Muscle layer of duodenum (tissue), 2 donors: ENCODE results near the gene CAND1.
"Not testable (repeated sequence)": the region's sequence is repeated elsewhere in the genome, so short reads cannot be mapped to it uniquely, and the experiment has no call there.

Experiments used
- H3K27ac ChIP-seq: one replicate; pipeline ENCODE4 v1.7.0; 2013; ENCODE audit warnings: mild to moderate bottlenecking, low read length
- H3K27me3 ChIP-seq: one replicate; pipeline ENCODE4 v1.7.0; 2013; ENCODE audit warnings: low read depth, mild to moderate bottlenecking, control low read depth, low read length
- H3K36me3 ChIP-seq, 2 donors: one replicate each; pipeline ENCODE4 v1.7.0; 2013; ENCODE audit warnings: low read length in 2 of 2, control low read depth in 1 of 2, mild to moderate bottlenecking in 1 of 2; ENCODE audit not compliant: insufficient read depth in 2 of 2, control insufficient read depth in 1 of 2
- H3K4me1 ChIP-seq, 2 donors: one replicate each; pipeline ENCODE4 v1.7.0; 2013; ENCODE audit warnings: low read length in 2 of 2, mild to moderate bottlenecking in 2 of 2, control low read depth in 1 of 2, moderate library complexity in 1 of 2; ENCODE audit not compliant: insufficient read depth in 2 of 2, control insufficient read depth in 1 of 2
- H3K4me3 ChIP-seq, 2 donors: one replicate each; pipeline ENCODE4 v1.7.0; 2013; ENCODE audit warnings: low read length in 2 of 2, low read depth in 1 of 2, mild to moderate bottlenecking in 1 of 2
- H3K9me3 ChIP-seq, 2 donors: one replicate each; pipeline ENCODE4 v1.7.0; 2013; ENCODE audit warnings: low read length in 2 of 2, control low read depth in 1 of 2, mild to moderate bottlenecking in 1 of 2; ENCODE audit not compliant: control insufficient read depth in 1 of 2
- donor health status: healthy.

Gene CAND1

DNA sequence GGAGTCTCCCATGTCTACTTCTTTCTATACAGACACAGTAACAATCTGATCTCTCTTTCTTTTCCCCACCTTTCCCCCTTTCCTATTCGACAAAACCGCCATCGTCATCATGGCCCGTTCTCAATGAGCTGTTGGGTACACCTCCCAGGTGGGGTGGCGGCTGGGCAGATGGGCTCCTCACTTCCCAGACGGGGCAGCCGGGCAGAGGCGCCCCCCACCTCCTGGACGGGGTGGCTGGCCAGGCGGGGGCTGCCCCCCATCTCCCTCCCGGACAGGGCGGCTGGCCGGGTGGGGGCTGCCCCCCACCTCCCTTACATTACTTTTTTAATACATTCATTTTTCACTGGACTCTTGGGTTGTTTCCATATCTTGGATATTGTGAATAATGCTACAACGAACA, 71.9 kb downstream of the CAND1 start:
- not testable (repeated sequence) for H3K36me3 ChIP-seq, H3K27ac ChIP-seq, H3K4me1 ChIP-seq, H3K4me3 ChIP-seq, H3K27me3 ChIP-seq
- peaks cover 8 to 14% of the 10 kb centered on the region in 2 donors for H3K9me3 ChIP-seq

DNA sequence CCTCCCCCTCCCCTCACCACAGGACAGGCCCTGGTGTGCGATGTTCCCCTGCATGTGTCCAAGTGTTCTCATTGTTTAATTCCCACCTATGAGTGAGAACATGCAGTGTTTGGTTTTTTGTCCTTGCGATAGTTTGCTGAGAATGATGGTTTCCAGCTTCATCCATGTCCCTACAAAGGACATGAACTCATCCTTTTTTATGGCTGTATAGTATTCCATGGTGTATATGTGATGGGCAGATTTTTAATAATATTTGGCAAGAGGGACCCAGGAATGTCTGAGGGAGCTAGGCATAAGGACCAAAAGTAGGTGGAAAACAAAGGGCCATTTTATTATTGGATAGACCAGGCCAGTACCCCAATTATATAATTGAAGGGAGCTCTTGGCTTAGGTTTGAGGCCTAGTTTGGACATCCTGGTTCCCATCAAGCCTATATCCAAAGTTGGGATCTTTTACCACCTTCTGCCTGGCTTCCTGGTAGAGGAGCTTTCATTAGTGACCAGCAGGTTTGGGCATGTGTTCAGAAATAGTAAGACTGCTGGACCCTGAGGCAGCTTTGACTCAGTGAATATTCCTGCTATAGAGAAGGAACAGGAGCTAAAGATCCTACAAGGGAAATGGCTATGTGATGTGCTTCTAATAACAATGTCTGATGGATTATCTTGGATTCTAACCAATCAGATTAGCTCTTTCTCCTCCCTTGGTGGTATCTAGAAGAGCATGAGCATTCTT, 76.0 kb downstream of the CAND1 start:
- no peak overlapping the region for H3K4me3 ChIP-seq
- H3K9me3 ChIP-seq, result no peaks in the 10 kb centered on the region
- no peaks in the 10 kb centered on the region for H3K27me3 ChIP-seq
- no peak overlapping the region for H3K27ac ChIP-seq
- no peaks in the 10 kb centered on the region for H3K4me1 ChIP-seq
- no peaks in the 10 kb centered on the region for H3K36me3 ChIP-seq

DNA sequence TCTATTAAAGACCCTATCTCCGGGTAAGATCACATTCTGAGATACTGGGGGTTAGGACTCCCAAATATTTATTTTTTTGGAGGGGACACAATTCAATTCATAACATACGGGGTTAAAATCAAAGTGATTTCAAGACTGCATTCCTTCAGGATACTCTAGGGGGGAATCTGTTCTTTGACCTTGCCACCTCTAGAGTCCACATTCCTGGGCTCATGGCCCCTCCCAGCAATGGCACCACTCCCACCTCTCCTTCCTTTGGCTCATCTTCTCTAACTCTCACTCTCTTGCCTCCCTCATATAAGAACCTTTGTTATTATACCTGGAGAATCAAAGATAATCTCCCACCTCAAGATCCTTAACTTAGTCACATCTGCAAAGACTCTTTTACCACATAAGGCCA, 79.5 kb downstream of the CAND1 start:
- Histone ChIP-seq H3K36me3 (no peaks in the 10 kb centered on the region), H3K4me1 (no peaks in the 10 kb centered on the region), H3K9me3 (no peaks in the 10 kb centered on the region), H3K27ac (no peak overlapping the region), H3K27me3 (no peaks in the 10 kb centered on the region), H3K4me3 (no peak overlapping the region)

DNA sequence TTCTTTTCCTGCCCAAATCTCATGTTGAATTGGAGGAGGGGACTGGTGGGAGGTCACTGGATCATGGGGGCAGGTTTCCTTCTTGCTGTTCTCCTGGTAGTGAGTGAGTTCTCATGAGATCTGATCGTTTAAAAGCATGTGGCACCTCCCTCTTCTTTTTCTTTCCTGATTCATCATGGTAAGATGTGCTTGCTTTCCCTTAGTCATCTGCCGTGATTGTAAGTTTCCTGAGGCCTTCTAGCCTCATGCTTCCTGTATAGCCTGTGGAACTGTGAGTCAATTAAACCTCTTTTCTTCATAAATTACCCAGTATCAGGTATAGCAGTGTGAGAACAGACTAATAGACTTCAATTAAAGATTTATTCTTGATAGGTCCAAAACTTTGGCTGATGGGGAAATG, 83.5 kb downstream of the CAND1 start:
- H3K4me3 ChIP-seq, result no peak overlapping the region
- H3K9me3 ChIP-seq, result no peaks in the 10 kb centered on the region
- H3K27ac ChIP-seq, result no peak overlapping the region
- H3K36me3 ChIP-seq, result no peaks in the 10 kb centered on the region
- H3K27me3 ChIP-seq, result no peaks in the 10 kb centered on the region
- H3K4me1 ChIP-seq, result peaks cover 0 to 10% of the 10 kb centered on the region in 2 donors

DNA sequence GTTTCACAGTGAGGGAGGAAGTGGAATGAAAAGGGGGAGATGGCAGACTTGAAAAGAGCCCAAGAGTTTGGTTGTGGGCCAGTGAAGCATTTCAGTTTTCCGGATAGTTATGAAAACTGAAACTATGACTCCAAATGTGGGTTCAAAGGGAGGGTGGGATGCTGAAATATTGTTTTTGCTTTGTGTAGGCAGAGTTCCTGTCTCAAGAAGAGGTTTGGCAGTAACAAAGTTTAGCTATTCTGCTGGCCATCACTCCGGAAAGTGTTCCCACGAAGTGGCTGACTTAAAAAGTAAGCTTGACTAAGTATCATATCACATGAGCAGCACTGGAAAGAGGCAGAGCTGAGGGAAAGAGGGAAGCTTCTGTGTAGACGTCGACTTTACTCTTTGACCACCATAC, 85.2 kb downstream of the CAND1 start:
- H3K4me3 ChIP-seq, result no peak overlapping the region
- H3K27ac ChIP-seq, result no peak overlapping the region
- H3K9me3 ChIP-seq, result no peaks in the 10 kb centered on the region
- peaks cover 0 to 10% of the 10 kb centered on the region in 2 donors for H3K4me1 ChIP-seq
- H3K27me3 ChIP-seq, result no peaks in the 10 kb centered on the region
- no peaks in the 10 kb centered on the region for H3K36me3 ChIP-seq

DNA sequence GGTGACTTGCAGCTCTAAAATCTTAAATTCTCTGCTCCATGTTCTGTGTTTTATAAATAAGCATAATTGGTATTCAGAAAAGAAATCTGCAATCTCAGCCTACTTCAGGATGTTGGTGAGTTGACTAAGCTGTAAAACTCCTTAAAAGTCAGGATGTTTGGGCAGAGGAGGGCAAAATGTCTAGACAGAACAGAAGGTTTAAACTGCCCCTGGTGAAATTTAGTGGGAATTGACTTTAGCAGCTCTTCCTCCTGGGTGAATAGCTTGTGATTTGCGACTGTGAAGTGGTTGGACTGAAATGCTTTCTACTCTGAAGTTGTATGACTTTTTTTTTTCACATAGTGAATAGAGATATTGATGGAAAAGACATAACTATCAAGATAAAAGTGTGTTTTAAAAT, 85.8 kb downstream of the CAND1 start:
- Histone ChIP-seq H3K36me3 (no peaks in the 10 kb centered on the region), H3K4me3 (no peak overlapping the region), H3K27ac (no peak overlapping the region), H3K4me1 (peaks cover 0 to 10% of the 10 kb centered on the region in 2 donors), H3K27me3 (no peaks in the 10 kb centered on the region), H3K9me3 (no peaks in the 10 kb centered on the region)

DNA sequence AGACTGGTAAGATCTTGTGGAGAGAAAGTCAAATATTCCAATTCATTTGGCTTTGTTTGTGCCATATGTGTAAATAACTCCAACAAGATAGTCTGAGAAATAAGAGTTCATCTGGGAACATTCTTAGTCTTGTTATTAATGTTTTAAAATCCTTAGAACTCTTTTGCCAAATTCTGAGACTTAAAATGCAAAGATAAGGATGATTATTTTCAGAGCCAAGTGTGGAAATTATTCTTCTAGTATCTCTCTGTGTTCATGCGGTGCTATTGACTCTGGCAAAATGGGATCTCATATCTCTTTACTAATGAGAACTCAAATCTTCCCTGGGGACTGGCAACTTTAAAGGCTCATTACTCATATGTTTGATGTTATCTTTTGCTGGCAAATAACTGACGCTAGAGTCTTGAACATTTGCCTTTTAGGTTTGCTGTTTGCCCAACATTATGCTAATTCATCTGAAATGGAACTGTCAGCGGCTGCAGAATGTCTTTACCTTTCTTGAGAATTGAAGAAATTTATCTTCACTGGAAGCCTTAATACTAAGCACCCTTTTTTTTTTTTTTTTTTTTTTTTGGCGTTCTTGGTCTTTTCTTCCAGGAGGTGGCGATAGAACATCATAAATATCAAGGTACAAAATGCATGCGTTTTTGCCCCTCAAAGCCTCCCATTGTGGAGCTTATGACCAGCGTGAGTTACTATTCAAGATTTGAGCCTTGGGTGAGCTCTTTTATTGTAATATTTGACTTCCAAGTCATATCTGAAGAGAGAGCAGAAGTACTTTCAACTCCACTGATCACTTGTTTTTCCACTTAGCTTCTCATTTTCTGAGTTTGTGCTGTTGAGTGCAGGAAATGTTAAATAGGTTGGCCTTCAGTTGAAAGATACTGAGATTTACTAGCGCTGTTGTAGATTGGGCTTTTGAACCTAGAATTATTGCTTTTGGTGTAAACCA, 86.5 kb downstream of the CAND1 start:
- Histone ChIP-seq H3K27ac (no peak overlapping the region), H3K27me3 (no peaks in the 10 kb centered on the region), H3K9me3 (no peaks in the 10 kb centered on the region), H3K4me3 (no peak overlapping the region), H3K4me1 (peaks cover 0 to 10% of the 10 kb centered on the region in 2 donors), H3K36me3 (no peaks in the 10 kb centered on the region)

DNA sequence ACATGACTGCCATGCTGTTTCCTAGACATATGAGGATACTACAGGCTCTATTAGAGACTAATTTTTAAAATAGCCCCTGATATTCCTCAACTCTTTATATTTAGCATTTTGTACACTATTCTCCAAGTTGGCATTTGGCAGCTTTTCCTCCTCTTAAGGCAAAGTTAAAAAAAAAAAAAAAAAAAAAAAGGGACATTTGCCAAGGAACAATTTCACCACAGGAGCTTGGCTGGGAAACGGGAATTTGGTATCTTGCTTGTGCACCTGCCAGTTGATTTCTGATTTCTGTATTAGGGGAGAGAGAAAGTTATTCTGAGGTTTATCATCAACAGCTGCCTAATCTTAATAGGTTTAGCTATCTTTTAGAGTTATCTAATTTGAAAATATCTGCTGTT, 87.2 kb downstream of the CAND1 start:
- Histone ChIP-seq H3K27me3 (no peaks in the 10 kb centered on the region), H3K4me3 (no peak overlapping the region), H3K9me3 (no peaks in the 10 kb centered on the region), H3K27ac (no peak overlapping the region), H3K4me1 (peaks cover 0 to 10% of the 10 kb centered on the region in 2 donors), H3K36me3 (no peaks in the 10 kb centered on the region)

DNA sequence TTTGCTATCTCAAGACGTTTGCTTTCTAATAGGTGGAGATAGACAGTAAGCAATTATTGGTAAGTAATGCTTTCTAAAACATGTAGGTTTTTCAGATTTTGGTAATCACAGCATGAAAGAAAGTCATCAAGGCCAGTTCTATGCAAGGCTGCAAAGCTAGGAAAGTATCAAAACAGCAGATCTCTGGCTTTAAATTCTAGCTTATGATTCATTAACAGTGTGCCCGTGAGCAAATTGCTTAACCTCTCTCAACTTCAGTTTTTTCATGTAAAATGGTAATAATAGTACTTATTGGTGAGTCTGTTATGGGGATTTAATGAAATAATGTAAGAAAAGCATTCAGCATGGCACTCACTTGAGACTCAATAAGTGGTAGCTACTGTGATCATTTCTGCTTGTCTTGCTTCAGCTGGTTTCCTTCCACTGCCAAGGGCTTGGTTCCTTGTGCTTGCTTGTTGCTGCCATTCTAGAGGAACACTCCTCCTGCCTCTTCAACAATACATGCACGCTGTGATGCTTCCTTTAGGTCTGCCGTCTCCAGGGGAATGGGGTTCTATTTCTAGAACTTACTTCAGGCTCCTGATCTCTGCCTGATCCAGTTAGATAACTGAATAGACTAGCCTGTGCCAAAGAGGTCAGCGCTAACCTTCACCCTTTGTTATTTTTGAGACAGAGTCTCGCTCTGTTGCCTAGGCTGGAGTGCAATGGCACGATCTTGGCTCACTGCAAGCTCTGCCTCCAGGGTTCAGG, 88.4 kb downstream of the CAND1 start:
- no peaks in the 10 kb centered on the region for H3K27me3 ChIP-seq
- H3K36me3 ChIP-seq, result no peaks in the 10 kb centered on the region
- no peaks in the 10 kb centered on the region for H3K9me3 ChIP-seq
- H3K4me1 ChIP-seq, result peaks cover 0 to 10% of the 10 kb centered on the region in 2 donors
- no peak overlapping the region for H3K27ac ChIP-seq
- H3K4me3 ChIP-seq, result no peak overlapping the region

DNA sequence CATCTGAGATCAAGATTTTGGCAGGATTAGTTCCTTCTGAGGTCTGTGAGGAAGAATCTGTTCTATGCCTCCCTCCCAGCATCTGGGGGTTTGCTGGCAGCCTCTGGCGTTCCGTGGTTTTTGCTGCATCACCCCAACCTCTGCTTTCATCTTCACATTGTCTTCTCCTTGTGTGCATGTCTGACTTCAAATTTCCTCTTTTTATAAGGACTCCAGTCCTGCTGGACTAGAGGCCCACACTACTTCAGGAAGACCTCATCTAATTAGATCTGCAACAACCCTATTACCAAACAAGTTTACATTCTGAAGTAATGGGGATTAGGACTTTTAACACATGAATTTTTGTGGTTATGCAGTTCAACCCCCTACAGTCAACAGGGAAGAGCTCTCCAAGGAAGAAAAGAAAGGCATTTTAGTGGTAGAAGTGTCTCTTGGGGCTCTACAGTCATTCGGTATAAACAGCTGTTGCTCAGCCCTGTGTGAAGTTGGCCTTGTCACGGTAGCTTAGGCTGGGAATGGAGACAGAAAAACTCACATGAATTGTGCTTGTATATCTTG, 89.7 kb downstream of the CAND1 start:
- H3K9me3 ChIP-seq, result no peaks in the 10 kb centered on the region
- H3K4me3 ChIP-seq, result no peak overlapping the region
- H3K4me1 ChIP-seq, result peaks cover 0 to 10% of the 10 kb centered on the region in 2 donors
- no peaks in the 10 kb centered on the region for H3K27me3 ChIP-seq
- H3K27ac ChIP-seq, result no peak overlapping the region
- H3K36me3 ChIP-seq, result no peaks in the 10 kb centered on the region

DNA sequence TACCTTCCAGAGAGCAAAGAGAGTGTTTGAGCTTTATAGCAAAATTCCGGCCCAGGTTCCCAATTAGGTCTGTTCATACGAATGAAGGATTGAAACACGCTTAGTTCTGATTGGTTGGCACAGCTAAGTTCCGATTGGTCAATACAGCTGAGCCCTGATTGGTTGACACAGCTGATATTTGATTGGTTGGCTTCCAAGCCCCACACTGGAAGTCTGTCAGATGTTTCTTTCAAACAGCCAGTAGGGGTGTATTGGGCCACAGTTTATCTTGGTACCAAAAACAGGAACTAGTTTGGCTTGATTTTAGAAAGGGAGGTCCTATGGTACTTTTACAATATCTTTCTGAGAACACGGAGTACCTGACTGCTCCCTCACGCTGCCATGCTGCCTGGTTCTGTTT, 93.4 kb downstream of the CAND1 start:
- Histone ChIP-seq H3K4me3 (no peak overlapping the region), H3K36me3 (no peaks in the 10 kb centered on the region), H3K27ac (no peak overlapping the region), H3K27me3 (no peaks in the 10 kb centered on the region), H3K4me1 (no peaks in the 10 kb centered on the region), H3K9me3 (no peaks in the 10 kb centered on the region)
